ENCODE data around the gene TNS1. TPM values are rescaled to one million over a fixed set of nuclear protein-coding genes. Genes with fewer than 3 reads are reported as not detected.

Gene TNS1
- polyA plus RNA-seq, 1 of the 3 experiments (the other 2 are of a cell fraction): 12.1 TPM

DNA sequence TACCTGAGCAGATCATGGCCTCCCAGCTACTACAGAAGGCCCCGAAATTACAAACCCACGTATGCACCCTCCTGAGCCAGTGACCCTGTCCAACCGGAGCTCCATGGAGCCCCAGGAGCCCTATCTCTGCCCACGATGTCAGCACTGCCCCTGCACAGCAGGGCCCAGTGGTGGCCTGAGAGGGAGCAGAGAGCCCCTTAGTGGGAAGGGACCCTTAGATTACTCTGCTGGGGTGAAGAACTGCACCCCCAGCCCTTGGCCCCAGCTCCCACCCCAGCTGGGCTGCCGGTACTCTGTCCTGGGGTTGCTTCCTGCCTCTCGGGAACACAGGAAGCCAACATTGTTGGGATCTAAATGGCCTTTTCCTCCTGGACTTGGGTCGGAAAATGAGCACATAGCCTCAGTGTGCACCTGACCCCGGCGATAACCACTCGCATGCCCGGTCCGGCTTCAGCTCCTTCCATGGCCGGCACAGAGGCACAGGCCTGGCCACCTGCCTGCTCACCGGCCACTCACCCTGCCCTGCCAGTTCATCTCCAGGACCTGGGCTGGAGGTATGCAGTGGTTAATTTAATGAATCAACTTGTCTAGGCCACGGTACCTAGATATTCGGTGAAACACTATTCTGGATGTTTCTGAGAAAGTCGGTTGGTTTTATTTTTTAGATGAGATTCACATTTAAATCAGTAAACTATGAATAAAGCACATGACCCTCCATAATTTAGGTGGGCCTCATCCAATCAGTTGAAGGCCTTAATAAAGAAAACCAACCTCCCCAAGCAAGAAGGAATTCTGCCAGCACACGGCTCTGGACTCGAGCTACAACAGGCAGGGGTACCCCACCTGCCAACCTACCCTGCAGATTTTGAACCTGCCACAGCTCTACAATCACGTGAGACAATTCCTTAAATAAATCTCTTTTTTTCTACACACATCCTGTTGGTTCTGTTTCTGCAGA lies 19.2 kb downstream of the TNS1 start (continued):
- TF ChIP-seq, protein P1, sequence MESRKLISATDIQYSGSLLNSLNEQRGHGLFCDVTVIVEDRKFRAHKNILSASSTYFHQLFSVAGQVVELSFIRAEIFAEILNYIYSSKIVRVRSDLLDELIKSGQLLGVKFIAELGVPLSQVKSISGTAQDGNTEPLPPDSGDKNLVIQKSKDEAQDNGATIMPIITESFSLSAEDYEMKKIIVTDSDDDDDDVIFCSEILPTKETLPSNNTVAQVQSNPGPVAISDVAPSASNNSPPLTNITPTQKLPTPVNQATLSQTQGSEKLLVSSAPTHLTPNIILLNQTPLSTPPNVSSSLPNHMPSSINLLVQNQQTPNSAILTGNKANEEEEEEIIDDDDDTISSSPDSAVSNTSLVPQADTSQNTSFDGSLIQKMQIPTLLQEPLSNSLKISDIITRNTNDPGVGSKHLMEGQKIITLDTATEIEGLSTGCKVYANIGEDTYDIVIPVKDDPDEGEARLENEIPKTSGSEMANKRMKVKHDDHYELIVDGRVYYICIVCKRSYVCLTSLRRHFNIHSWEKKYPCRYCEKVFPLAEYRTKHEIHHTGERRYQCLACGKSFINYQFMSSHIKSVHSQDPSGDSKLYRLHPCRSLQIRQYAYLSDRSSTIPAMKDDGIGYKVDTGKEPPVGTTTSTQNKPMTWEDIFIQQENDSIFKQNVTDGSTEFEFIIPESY (IDR thresholded peaks at IDR 0.05; ENCODE audit: borderline replicate concordance, low read depth): no peak
- TF ChIP-seq GATA2 (CRISPR knock-in tag; IDR thresholded peaks at IDR 0.05) (no peak), RCOR1 (IDR thresholded peaks at IDR 0.05; ENCODE audit: low read length) (no peak), SIN3A (IDR thresholded peaks at IDR 0.05; ENCODE audit: borderline replicate concordance, low read depth, low read length) (no peak)

GRCh38 chr2:217981971-217982370 lies 20.8 kb downstream of the TNS1 start:
- Histone ChIP-seq H3F3A (replicated peaks; ENCODE audit: insufficient read depth) (no peaks in the 10 kb centered on the region), H3K27ac (ENCODE audit: low read depth in 2 of 2, low read length in 1 of 2) (no peak overlapping the region), H3K9me2 (no peaks in the 10 kb centered on the region), H3K9me3 (no peaks in the 10 kb centered on the region), H4K20me1 (ENCODE audit: insufficient read depth) (peaks cover 84% of the 10 kb centered on the region), H3K4me3 (ENCODE audit: low read depth in 2 of 2, low read length in 1 of 2) (no peak overlapping the region), H3K36me3 (replicated peaks in 1 of 2; ENCODE audit: control insufficient read depth in 1 of 2, insufficient read depth in 2 of 2, low read length in 1 of 2) (peaks cover 17 to 29% of the 10 kb centered on the region in 2 experiments), H3K4me2 (no peak overlapping the region), H3K4me1 (ENCODE audit: control insufficient read depth in 1 of 2, insufficient read depth in 2 of 2, low read depth in 1 of 2, low read length in 1 of 2) (peaks cover 0 to 3% of the 10 kb centered on the region in 2 experiments; a peak in 1 of 4 replicates), H3K79me2 (ENCODE audit: insufficient read depth) (peaks cover 79% of the 10 kb centered on the region), H3K9ac (no peak overlapping the region), H3K27me3 (ENCODE audit: insufficient read depth) (no peaks in the 10 kb centered on the region), H2AFZ (ENCODE audit: low read depth) (no peak overlapping the region)
- POLR2A ChIA-PET: no interaction called here
- TF ChIP-seq MXI1 (IDR thresholded peaks at IDR 0.05; ENCODE audit: low read depth, low read length) (no peak), MAX (IDR thresholded peaks at IDR 0.05; ENCODE audit: low read depth) (no peak), NFIC (IDR thresholded peaks at IDR 0.05; ENCODE audit: borderline replicate concordance) (no peak), JUND (IDR thresholded peaks at IDR 0.05) (no peak), IRF3 (IDR thresholded peaks at IDR 0.05; ENCODE audit: low read depth, low read length) (no peak)
- TF ChIP-seq, protein P2, sequence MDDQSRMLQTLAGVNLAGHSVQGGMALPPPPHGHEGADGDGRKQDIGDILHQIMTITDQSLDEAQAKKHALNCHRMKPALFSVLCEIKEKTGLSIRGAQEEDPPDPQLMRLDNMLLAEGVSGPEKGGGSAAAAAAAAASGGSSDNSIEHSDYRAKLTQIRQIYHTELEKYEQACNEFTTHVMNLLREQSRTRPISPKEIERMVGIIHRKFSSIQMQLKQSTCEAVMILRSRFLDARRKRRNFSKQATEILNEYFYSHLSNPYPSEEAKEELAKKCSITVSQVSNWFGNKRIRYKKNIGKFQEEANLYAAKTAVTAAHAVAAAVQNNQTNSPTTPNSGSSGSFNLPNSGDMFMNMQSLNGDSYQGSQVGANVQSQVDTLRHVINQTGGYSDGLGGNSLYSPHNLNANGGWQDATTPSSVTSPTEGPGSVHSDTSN (IDR thresholded peaks at IDR 0.05): no peak
- CTCF ChIA-PET: interaction anchor here (0.5 to 30.4 kb wide), 7 partner anchors 12 to 188 kb away, joined by 3 to 666 read pairs (median 4); no protein-coding TSS in a partner anchor
- WGBS (ENCODE audit: low lambda C conversion rate): 94% methylated on average over 2 of the region's 2 CpGs
- DNase-seq: no peak
